Midbrain (tissue), 1 donor: ENCODE measurements around the gene CFAP141.
"Not testable (repeated sequence)": the region's sequence is repeated elsewhere in the genome, so short reads cannot be mapped to it uniquely, and the experiment has no call there.

Experiments used
- DNase-seq: peaks from one replicate; lab custom pipeline; 2025; lab: John Stamatoyannopoulos, UW

CFAP141 gene

GRCh38 chr1:154206196-154206595 is at the start of gene CFAP141:
CFAP141 (minus strand) TSS chr1:154206333; CDS start chr1:154206307, 26 bp downstream.
- no peak for DNase-seq

DNA sequence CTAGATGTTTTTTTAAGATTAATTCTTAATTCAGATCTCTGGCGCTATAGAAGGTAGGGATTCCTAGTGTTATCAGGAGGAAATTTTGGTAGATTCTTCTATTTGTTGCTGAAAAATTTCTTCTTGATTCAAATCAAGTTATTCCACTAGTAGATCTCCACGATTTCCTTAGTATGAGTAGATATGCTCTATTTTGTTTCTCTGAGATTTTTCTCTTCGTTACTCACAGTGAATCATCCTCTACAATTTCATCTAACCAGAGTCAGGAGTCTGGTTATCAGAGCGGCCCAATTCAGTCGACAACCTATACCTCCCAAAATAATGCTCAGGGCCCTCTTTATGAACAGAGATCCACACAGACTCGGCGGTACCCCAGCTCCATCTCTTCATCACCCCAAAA is 47.5 kb upstream of the CFAP141 start:
- DNase-seq = no peak

DNA sequence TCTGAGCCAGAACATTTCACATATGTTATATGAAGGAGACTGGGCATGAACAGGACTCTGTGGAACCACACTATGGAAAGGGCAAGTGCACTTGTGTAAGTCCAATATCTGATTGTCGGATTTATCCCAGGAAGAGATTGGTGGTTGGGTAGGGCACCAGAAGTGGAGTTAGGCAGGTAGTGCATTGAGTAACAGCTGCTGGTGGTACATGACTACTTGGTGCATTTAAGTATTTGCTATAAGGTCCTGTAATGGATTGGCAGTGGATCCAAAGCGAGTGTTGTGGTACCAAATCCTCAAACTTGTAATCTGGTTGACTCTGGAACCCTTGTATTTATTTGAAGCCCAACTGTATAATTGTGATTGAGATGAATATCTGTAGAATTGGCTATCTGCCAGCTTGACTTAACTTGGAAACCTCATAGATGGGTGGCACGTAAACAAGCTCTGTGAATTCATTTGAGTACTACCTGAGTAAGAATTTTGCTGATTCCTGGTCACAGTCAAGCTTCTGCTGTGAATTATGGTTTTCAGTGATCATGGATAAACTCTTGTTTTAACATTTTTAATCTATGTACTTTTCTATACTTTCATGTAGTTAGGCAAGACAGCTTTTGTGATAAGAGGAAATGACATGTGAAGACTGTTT is 35.7 kb upstream of the CFAP141 start:
- no peak for DNase-seq

DNA sequence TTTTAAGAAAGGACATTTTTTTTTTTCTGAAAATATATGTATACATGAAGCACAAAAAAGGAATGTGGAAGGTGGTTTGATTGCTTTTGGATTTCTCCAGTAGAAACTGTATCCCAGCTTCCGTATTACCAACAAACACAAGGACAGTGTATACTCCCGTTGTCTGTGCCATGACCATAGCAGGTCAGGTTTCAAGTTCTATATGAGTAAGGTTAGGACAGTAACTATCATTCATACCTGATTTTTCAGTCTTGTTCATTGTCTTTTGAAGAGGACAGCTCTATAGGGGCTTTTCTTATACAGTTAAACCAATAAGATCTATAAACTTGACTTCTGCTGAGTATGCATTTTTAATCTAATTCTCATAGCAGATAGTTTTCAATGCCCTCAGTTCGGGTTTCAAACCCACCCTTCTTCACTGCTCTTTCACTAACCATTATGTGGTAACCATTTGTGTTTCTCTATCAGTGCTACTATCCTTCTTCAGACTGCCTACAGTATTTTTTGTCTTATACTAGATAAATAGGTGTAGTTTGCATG is 34.2 kb upstream of the CFAP141 start:
- no peak for DNase-seq

DNA sequence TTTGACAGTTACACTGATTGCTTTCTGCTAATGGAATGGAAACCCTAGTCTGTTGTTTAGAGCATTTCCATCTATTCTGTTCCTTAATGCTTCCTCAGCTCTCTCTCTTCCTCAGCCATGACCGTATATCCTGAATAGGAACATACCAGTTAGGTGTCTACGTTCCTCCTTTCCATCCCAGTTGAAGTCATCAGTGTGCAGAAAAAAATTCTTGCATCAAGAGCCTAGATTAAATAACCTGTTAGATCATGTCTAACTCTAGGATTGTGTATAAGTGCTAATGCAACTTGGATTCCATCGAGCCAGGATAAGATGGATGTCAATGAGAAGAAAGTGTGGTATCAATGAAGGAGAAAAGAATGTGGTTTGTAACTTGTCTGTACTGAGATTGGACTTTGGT is 33.4 kb upstream of the CFAP141 start:
- DNase-seq = no peak

- no peak for DNase-seq
Observed at GRCh38 chr1:154237880-154238506, 31.9 kb upstream of the CFAP141 start.

DNA sequence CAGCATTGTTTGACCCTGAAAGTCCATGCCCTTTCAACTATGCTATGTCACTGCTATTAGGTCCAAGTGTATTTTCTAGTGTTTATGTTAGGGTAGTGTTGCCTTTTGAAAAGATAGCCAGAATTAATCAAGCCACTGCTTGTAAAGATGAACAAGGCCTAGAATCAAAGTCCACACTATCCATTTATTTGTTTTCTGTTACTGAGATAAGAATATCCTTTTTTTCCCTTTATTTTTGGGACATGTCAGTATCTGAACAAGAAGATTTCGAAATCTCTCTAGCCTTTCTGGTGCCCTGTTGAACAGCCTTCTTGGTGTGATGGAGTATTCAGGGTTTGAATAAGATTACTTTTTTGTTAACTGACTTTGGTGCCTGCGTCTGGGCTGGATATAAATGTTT is 31.3 kb upstream of the CFAP141 start:
- DNase-seq = no peak

GRCh38 chr1:154236855-154237254 is 30.7 kb upstream of the CFAP141 start:
- DNase-seq = no peak

GRCh38 chr1:154233127-154233526 is 27.0 kb upstream of the CFAP141 start:
- not testable (repeated sequence) for DNase-seq

DNA sequence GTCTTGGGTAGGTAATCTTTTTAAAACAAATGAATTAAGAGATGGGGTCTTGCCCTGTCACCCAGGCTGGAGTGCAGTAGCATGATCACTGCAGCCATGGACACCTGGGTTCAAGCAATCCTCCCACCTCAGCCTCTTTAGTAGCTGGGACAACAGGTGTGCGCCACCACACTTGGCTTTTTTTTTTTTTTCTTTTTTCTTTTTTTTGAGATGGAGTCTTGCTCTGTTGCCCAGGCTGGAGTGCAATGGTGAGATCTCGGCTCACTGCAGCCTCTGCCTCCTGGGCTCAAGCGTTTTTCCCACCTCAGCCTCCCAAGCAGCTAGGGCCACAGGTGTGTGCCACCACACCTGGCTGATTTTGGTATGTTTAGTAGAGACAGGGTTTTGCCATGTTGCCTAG is 25.0 kb upstream of the CFAP141 start:
- not testable (repeated sequence) for DNase-seq

DNA sequence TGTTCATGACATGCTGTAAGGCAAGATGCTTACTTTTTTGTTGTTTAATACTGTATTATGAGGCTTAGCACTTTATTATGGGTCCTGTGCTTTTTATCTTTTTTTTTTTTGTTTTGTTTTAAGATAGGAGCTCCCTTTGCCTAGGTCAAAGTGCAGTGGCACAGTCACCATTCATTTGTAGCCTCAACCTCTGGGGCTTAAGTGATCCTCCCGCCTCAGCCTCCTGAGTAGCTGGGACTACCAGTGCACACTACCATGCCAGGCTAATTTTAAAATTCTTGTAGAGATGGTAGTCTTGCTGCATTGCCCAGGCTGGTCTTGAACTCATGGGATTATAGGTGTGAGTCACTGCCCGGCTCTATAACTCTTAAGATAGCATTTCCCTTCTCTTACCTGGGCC is 19.2 kb upstream of the CFAP141 start:
- DNase-seq = no peak

DNA sequence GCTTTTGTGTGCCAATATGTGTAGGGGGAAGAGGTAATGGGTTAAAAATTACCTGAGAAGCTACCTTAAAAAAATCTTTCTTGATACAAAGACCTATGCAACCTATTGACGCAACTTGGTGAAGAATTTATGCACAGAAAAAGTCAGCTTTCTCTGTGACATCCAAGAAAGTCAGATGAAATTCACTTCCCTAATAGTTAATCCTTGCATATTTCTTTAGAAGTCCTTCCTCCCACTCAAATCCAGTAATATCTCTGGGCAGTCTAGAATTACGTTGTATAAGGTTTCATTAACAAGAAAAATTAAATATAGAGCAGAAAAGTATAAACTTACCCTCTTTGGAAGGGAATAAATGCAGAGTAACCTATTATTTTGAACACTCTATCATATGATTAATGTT is 17.5 kb upstream of the CFAP141 start:
- DNase-seq = no peak

DNA sequence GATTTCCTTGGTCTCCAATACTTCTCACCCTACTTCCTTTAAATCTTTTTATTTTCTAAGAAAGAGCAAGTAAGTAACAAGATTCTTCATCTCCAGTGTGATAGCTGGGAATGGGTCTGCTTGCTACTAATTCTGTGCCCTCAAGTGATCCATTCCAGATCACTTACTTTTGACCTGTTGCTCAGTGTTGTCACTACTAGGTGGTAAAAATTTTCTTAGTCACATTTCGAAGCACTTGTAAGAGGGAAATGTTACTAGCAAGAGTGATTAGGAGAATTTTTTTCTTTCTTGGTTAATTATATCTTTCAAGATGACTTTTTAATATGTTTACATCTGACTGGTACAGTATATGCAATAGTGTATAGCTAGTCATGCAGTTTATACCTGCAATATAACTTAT is 16.8 kb upstream of the CFAP141 start:
- no peak for DNase-seq

DNA sequence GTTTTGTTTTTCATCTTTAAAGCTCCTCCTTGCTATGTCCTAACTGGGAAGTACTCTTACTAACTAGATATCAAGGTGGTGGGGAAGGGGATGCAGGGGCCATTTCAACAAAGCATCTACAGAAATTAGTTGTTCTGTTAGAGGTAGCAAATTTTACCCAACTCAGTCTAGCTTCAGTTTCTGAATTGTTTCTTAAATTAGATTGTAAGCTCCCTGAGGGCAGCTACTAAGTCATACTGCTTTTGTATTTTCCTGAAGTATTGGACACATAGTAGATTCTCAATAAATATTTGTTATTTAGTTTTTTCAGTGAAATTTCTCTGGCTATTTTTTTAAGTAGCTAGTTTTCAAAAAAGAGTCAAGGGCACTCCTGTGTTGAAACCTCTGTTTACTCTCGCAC is 16.4 kb upstream of the CFAP141 start:
- no peak for DNase-seq

GRCh38 chr1:154221278-154222001 is 15.3 kb upstream of the CFAP141 start:
- DNase-seq = peak; percentile 46

- no peak for DNase-seq
Observed at GRCh38 chr1:154220970-154221277, 14.8 kb upstream of the CFAP141 start.

DNA sequence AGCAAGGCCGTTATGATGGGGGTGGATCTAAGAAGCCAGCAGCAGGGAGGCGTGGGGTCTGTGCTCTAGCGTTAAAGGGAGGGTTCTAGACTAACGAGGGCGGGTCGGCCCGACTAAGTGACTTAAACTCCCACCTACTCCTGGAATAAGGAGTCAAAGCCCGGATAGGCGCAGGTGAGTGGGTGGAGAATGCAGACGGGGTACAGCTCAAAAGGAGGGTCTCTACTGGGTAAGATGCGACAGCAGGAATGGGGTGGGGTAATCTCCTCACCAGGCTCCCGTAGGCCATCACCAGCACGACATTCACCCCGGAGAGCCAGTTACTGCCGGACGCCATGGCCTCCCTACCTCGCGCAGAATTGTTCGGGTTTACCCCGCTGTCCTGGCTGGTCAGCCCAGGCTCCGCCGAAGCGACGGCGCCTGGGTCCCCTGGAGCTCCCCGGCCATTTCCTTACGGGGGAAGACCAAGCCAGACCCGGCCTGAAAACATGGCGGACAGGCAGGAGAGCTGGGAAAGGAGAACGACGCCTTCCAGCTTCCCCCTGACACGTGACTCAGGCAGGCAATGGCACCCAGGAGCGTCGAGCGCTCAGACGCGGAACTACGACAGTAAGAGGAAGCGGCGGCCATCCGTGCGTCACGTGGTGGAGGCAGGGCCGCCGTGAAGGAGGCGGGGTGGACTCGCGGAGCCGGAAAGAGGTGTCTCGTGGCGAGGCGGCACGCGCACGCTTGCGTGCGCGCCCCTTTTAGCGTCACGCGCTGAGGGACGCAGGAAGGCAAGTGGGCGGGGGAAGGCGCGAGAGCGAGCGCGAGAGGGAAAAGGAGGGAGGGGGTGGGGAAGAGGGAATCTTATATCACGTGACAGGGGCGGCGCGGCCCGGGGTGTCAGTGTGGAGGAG is 14.2 kb upstream of the CFAP141 start, which contains the start of gene UBAP2L:
UBAP2L (plus strand) TSS at position 885 of the 899 bp plus-strand sequence. CDS start 4,169 bp downstream, outside the sequence.
- peak; percentile 99 for DNase-seq

GRCh38 chr1:154219541-154219940 is 13.4 kb upstream of the CFAP141 start:
- DNase-seq = peak; percentile 6

DNA sequence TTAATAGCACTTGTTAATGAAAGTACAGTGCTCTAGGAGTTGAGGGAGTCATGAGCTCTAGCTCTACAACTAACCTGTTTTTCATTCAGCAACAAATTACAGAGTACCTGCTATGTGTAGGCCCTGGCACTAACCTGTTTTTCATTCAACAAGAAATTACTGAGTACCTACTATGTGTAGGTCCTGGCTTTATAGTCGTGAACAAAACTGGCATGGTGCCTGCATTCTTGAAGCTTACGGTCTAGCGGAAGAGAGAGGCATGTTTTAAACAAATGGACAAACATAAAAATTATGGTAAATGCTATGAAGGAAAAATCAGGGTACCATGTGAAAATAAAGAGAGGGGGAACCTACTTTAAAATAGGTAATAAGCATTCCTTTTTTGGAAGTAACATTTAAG is 12.4 kb upstream of the CFAP141 start:
- no peak for DNase-seq

DNA sequence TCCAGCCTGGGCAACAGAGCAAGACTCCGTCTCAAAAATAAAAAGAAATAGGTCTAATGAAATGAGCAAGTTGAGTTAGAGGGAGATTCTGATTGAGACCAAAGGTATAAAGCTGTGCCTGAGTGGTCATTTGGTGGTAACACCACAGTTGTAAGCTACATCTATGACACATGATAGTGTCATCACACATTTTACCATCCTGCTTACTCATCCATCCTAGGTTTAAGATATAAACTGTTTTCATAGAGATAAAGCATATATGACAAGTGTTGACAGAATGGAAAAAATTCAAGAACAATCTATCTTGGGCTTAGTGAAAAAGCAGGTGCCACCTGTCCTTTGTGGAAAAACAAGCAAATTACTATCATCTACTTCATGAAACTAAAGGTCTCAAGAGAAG is 7.1 kb upstream of the CFAP141 start:
- DNase-seq = no peak

GRCh38 chr1:154212083-154212482 is 6.0 kb upstream of the CFAP141 start:
- DNase-seq = no peak
